SU-DHL-6 (cell line): ENCODE results near the gene DIS3L2.

ENCODE experiments used
- H2AFZ ChIP-seq: fragments of 200-600 bp; sonication (generic); 2 replicates; pipeline ENCODE4 v1.6.1; 2014; ENCODE audit warnings: low read depth, mild to moderate bottlenecking, moderate library complexity, mixed read lengths, antibody characterized with exemption, low read length; ENCODE audit not compliant: severe bottlenecking
- H3F3A ChIP-seq: fragments of 200-600 bp; shearing (Covaris generic); 2 replicates; pipeline ENCODE4 v1.6.0; 2016; ENCODE audit warnings: antibody characterized with exemption, mild to moderate bottlenecking; ENCODE audit not compliant: insufficient read depth
- H3K27ac ChIP-seq: fragments of 200-600 bp; sonication (generic); 2 replicates; pipeline ENCODE4 v1.5.1; 2016; ENCODE audit warnings: low read depth, mild to moderate bottlenecking, low read length, moderate library complexity, mixed read lengths
- H3K27me3 ChIP-seq: fragments of 200-600 bp; sonication (generic), shearing (Covaris generic); 2 replicates; pipeline ENCODE4 v1.6.0; 2014; ENCODE audit warnings: mild to moderate bottlenecking, low read length
- H3K36me3 ChIP-seq: fragments of 200-600 bp; sonication (generic); 2 replicates; pipeline ENCODE4 v1.6.1; 2014; ENCODE audit warnings: mild to moderate bottlenecking, low read length, mixed read lengths
- H3K4me2 ChIP-seq: fragments of 300-600, 200-600 bp; shearing (Covaris generic), sonication (generic); 2 replicates; pipeline ENCODE4 v1.6.0; 2014; ENCODE audit warnings: low read length, low read depth, mild to moderate bottlenecking; ENCODE audit not compliant: poor library complexity, severe bottlenecking
- H3K4me3 ChIP-seq: fragments of 200-600 bp; sonication (generic); 2 replicates; pipeline ENCODE4 v1.5.1; 2014; ENCODE audit warnings: antibody characterized with exemption, low read length, mild to moderate bottlenecking, mixed read lengths; ENCODE audit not compliant: insufficient read depth, poor library complexity, severe bottlenecking
- H3K79me2 ChIP-seq: fragments of 200-600 bp; sonication (generic); 2 replicates; pipeline ENCODE4 v1.6.1; 2014; ENCODE audit warnings: mild to moderate bottlenecking, low read length, moderate library complexity; ENCODE audit not compliant: insufficient read depth
- H3K9ac ChIP-seq: fragments of 200-600 bp; sonication (generic); 2 replicates; pipeline ENCODE4 v1.7.0; 2014; ENCODE audit warnings: mild to moderate bottlenecking, low read length
- H3K9me2 ChIP-seq: fragments of 200-600 bp; sonication (generic); replicated peaks from 2 replicates; pipeline ENCODE4 v1.6.1; 2014; ENCODE audit warnings: low read length; ENCODE audit not compliant: insufficient read depth
- H3K9me3 ChIP-seq: fragments of 200-600 bp; sonication (generic); 2 replicates; pipeline ENCODE4 v1.6.1; 2014; ENCODE audit warnings: low read length, mixed read lengths; ENCODE audit not compliant: insufficient read depth
- H4K20me1 ChIP-seq: fragments of 200-600 bp; sonication (generic); 2 replicates; pipeline ENCODE4 v1.6.1; 2014; ENCODE audit warnings: low read depth, mild to moderate bottlenecking, antibody characterized with exemption, low read length, moderate library complexity, mixed read lengths
- EZH2phosphoT487 ChIP-seq: fragments of 200-600 bp; sonication (generic), shearing (Covaris generic); conservative IDR thresholded peaks from 2 replicates; pipeline ENCODE4 v1.6.1; 2018; ENCODE audit warnings: mild to moderate bottlenecking, antibody characterized with exemption, low read length, moderate library complexity, mixed read lengths
- TF ChIP-seq, protein P1 (sequence below): fragments of 200-600 bp; sonication (generic); IDR thresholded peaks from one replicate; pipeline ENCODE4 v1.5.1; 2017; ENCODE audit warnings: antibody characterized with exemption, mild to moderate bottlenecking, low read length, moderate library complexity; ENCODE audit not compliant: insufficient read depth, poor library complexity, severe bottlenecking

DIS3L2 gene

DNA sequence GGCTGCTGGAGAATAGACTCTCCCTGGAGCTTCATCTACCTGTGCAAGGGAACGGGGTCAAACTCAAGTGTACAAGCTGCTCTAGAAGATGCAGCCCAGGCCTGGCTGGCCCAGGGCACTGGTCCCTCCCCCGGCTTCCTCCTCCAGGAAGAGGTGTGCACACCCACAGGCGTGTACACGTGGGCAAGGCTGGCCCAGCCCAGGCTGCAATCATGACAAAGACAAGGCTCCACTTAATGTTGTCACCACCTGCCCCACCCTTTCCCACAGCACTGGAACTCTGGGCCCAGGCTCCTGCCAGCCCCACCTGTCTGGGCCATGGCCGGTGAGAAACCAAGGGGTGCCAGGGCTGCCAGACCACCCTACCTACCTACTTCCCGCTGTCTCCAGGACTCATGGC, 387.4 kb downstream of the DIS3L2 start:
- Histone ChIP-seq H3K4me3 (no peak overlapping the region), H3K9me2 (no peaks in the 10 kb centered on the region), H3K79me2 (no peaks in the 10 kb centered on the region), H3K9me3 (no peaks in the 10 kb centered on the region), H3K36me3 (no peaks in the 10 kb centered on the region), H3K27me3 (no peaks in the 10 kb centered on the region), H4K20me1 (no peaks in the 10 kb centered on the region), H3K9ac (no peak overlapping the region), H3F3A (no peaks in the 10 kb centered on the region), H3K4me2 (no peak overlapping the region), H3K27ac (no peak overlapping the region), H2AFZ (no peak overlapping the region)
- TF ChIP-seq, protein P1, sequence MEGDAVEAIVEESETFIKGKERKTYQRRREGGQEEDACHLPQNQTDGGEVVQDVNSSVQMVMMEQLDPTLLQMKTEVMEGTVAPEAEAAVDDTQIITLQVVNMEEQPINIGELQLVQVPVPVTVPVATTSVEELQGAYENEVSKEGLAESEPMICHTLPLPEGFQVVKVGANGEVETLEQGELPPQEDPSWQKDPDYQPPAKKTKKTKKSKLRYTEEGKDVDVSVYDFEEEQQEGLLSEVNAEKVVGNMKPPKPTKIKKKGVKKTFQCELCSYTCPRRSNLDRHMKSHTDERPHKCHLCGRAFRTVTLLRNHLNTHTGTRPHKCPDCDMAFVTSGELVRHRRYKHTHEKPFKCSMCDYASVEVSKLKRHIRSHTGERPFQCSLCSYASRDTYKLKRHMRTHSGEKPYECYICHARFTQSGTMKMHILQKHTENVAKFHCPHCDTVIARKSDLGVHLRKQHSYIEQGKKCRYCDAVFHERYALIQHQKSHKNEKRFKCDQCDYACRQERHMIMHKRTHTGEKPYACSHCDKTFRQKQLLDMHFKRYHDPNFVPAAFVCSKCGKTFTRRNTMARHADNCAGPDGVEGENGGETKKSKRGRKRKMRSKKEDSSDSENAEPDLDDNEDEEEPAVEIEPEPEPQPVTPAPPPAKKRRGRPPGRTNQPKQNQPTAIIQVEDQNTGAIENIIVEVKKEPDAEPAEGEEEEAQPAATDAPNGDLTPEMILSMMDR = no peak
- TF ChIP-seq EZH2phosphoT487 = no peak

- no peak for TF ChIP-seq EZH2phosphoT487
- TF ChIP-seq, protein P1 = no peak
- Histone ChIP-seq H4K20me1 (no peaks in the 10 kb centered on the region), H3K27me3 (no peaks in the 10 kb centered on the region), H3K27ac (no peak overlapping the region), H3K9me3 (no peaks in the 10 kb centered on the region), H3K4me2 (no peak overlapping the region), H3K9ac (no peak overlapping the region), H3K9me2 (no peaks in the 10 kb centered on the region), H3K79me2 (no peaks in the 10 kb centered on the region), H3K36me3 (no peaks in the 10 kb centered on the region), H2AFZ (no peak overlapping the region), H3F3A (no peaks in the 10 kb centered on the region), H3K4me3 (no peak overlapping the region)
Measured at GRCh38 chr2:232349546-232349945, 388.0 kb downstream of the DIS3L2 start.

GRCh38 chr2:232349946-232350635, 388.6 kb downstream of the DIS3L2 start:
- H3K79me2 ChIP-seq = no peaks in the 10 kb centered on the region
- H2AFZ ChIP-seq = no peak overlapping the region
- H3K27ac ChIP-seq = no peak overlapping the region
- H3F3A ChIP-seq = no peaks in the 10 kb centered on the region
- no peaks in the 10 kb centered on the region for H4K20me1 ChIP-seq
- no peak overlapping the region for H3K9ac ChIP-seq
- no peaks in the 10 kb centered on the region for H3K9me3 ChIP-seq
- H3K4me2 ChIP-seq = no peak overlapping the region
- no peak for TF ChIP-seq EZH2phosphoT487
- TF ChIP-seq, protein P1 = no peak
- H3K4me3 ChIP-seq = no peak overlapping the region
- H3K9me2 ChIP-seq = no peaks in the 10 kb centered on the region
- no peaks in the 10 kb centered on the region for H3K27me3 ChIP-seq
- no peaks in the 10 kb centered on the region for H3K36me3 ChIP-seq
